Activated naive CD8-positive, alpha-beta T cell treated with anti-CD3 and anti-CD28 coated beads, Interleukin-2, amount 10 ng/mL, durations not matched to agents 7 days and 5 days (primary cell): ENCODE data around the gene MED19. TPM values are rescaled to one million over a fixed set of nuclear protein-coding genes. Genes with fewer than 3 reads are reported as not detected.
A peak's percentile ranks its signal among the peaks of the same experiment; 100 is the strongest.
"Not testable (repeated sequence)": the region's sequence is repeated elsewhere in the genome, so short reads cannot be mapped to it uniquely, and the experiment has no call there.

ENCODE experiments used
- ATAC-seq: fragments of 150-1000 bp; cut with Tn5 transposase; one replicate; pipeline ENCODE4 v1.10.0; 2021; ENCODE audit warnings: low read depth, moderate library complexity
- POLR2A ChIA-PET: fragments of 350-600 bp; sonication (Branson Sonifier 250); formaldehyde crosslinking; loops from one replicate; lab custom pipeline; 2021; ENCODE audit warnings: antibody characterized with exemption; lab: Charles Lee
- DNase-seq: peaks from one replicate; pipeline ENCODE4 v3.0.0; 2021
- H3K27ac Mint-ChIP-seq: one replicate; pipeline ENCODE4 v1.8.0; 2022; ENCODE audit warnings: mild to moderate bottlenecking, mixed read lengths
- H3K27me3 Mint-ChIP-seq: one replicate; pipeline ENCODE4 v1.8.0; 2022; ENCODE audit warnings: mild to moderate bottlenecking, moderate library complexity, mixed read lengths
- H3K36me3 Mint-ChIP-seq: one replicate; pipeline ENCODE4 v1.8.0; 2021; ENCODE audit warnings: mild to moderate bottlenecking, mixed read lengths
- H3K4me1 Mint-ChIP-seq: one replicate; pipeline ENCODE4 v1.8.0; 2021; ENCODE audit warnings: mixed read lengths
- H3K4me3 Mint-ChIP-seq: one replicate; pipeline ENCODE4 v1.8.0; 2022; ENCODE audit warnings: mild to moderate bottlenecking, moderate library complexity, mixed read lengths
- H3K9me3 Mint-ChIP-seq: one replicate; pipeline ENCODE4 v1.8.0; 2021; ENCODE audit warnings: mixed read lengths
- total RNA-seq, 2 experiments: library from RNA; stranded (reverse); gene quantifications; one replicate each; pipeline ENCODE4 v1.2.3, GENCODE V29; 2021

The MED19 gene
- total RNA-seq, 2 experiments from 2014 or later = 13.1 to 14.0 TPM

DNA sequence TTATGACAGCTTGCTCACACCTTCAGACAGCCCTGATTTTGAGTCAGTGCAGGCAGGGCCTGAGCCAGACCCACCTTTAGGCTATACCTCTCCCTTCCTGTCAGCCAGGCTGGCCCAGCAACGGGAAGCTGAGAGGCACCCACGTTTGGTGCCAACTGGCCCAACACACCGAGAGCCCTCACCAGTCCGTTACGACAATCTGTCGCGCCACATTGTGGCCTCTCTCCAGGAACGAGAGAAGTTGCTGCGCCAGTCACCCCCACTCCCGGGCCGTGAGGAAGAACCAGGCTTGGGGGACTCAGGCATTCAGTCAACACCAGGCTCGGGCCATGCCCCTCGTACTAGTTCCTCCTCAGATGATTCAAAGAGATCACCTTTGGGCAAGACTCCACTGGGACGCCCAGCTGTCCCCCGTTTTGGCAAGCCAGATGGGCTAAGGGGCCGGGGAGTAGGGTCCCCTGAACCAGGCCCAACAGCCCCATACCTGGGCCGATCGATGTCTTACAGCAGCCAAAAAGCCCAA lies 13.1 kb downstream of the MED19 start:
- H3K27me3 Mint-ChIP-seq = no peaks in the 10 kb centered on the region
- H3K9me3 Mint-ChIP-seq = no peaks in the 10 kb centered on the region
- H3K27ac Mint-ChIP-seq = no peak overlapping the region
- ATAC-seq (no peak), DNase-seq (no peak)
- peaks cover 27% of the 10 kb centered on the region for H3K36me3 Mint-ChIP-seq
- POLR2A ChIA-PET = interaction anchor here (1.3 kb wide), 1 partner anchor 13 kb away, joined by 5 read pairs; the partner anchor contains the start of genes MED19 and TMX2
- no peaks in the 10 kb centered on the region for H3K4me1 Mint-ChIP-seq
- no peak overlapping the region for H3K4me3 Mint-ChIP-seq

DNA sequence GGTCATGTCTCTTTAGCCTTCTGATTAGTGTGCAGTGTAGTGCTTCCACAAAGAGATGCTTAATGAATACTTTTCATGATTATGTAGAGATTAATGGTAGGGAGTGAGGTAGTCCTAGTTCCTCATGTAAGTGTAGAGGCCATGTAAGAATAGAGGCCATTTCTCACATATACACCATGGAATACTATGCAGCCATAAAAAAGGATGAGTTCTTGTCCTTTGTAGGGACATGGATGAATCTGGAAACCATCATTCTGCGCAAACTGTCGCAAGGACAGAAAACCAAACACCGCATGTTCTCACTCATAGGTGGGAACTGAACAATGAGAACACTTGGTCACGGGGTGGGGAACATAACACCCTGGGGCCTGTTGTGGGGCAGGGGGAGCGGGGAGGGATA lies 21.5 kb downstream of the MED19 start:
- DNase-seq, H3K4me1 Mint-ChIP-seq, ATAC-seq, H3K27me3 Mint-ChIP-seq, H3K4me3 Mint-ChIP-seq, POLR2A ChIA-PET, H3K9me3 Mint-ChIP-seq, H3K27ac Mint-ChIP-seq: not testable (repeated sequence)
- H3K36me3 Mint-ChIP-seq = peaks cover 30% of the 10 kb centered on the region

DNA sequence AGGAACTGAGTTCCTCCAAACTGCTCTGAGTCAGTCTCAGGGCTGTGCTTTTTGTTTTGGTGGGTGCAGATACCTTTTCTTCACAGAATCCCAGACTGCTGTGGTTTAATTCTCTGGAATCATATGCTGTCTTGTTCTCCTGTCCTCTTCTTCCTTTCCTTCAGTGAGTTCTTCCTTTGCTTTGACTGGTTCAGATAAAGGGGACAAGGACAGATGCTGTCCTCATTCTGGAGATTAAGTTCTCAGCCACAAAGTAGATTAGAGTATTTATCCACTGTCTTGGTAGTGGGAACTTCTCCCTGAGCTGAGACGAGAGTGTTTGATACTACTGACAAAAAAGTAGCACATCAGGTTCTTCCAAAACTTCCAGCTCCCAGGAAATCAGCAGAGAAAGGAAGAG lies 30.8 kb downstream of the MED19 start:
- Mint-ChIP-seq H3K27me3 (no peaks in the 10 kb centered on the region), H3K27ac (no peak overlapping the region), H3K9me3 (no peaks in the 10 kb centered on the region), H3K36me3 (peaks cover 37% of the 10 kb centered on the region), H3K4me3 (no peak overlapping the region), H3K4me1 (peaks cover 31% of the 10 kb centered on the region)
- ATAC-seq (no peak), DNase-seq (no peak)
- POLR2A ChIA-PET = no interaction called here

DNA sequence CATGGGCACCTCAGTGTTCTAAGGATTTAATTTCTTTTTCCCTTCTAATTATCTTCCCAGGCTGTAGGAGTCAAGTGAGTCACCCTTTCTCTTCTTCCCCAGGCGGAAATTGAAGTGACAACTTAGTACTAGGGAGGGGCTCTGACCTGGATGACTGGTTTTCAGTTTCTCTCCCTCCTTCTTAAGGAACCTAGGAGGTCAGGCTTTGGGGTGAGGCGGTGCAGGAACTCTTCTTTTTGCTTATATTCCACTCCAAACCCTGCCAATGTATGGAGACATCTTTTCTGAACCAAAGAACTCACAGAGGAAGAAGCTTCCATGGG lies 31.5 kb downstream of the MED19 start:
- Mint-ChIP-seq H3K9me3 (no peaks in the 10 kb centered on the region), H3K27me3 (no peaks in the 10 kb centered on the region), H3K4me1 (peaks cover 38% of the 10 kb centered on the region), H3K36me3 (peaks cover 37% of the 10 kb centered on the region), H3K4me3 (peak overlapping the region; percentile 2), H3K27ac (peak overlapping the region; percentile 23)
- ATAC-seq (no peak), DNase-seq (no peak)
- POLR2A ChIA-PET = no interaction called here

DNA sequence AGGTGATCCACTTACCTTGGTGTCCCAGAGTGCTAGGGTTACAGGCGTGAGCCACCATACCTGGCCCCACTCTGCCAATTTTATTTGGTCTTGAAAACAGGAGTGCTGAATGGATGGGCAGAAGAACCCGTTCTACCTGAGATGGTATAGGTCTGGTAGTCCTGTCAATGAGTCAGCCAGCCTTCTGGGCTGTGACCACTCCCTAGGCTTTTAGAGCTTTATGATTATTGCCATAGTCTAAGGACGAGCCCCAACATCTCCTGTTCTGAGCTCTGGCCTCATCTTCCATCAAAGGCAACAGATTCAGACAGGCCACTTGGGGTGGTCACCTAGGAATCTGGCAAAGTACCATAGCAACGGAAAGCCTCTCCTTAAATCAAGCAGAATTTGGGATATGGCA lies 32.6 kb downstream of the MED19 start:
- H3K27ac Mint-ChIP-seq = no peak overlapping the region
- DNase-seq = no peak
- H3K4me1 Mint-ChIP-seq = peaks cover 42% of the 10 kb centered on the region
- H3K4me3 Mint-ChIP-seq = no peak overlapping the region
- ATAC-seq = no peak
- H3K27me3 Mint-ChIP-seq = no peaks in the 10 kb centered on the region
- H3K9me3 Mint-ChIP-seq = no peaks in the 10 kb centered on the region
- POLR2A ChIA-PET = interaction anchor here (0.9 to 1.1 kb wide), 2 partner anchors 11 to 18 kb away, joined by 3 to 4 read pairs; no protein-coding TSS in a partner anchor
- peaks cover 38% of the 10 kb centered on the region for H3K36me3 Mint-ChIP-seq

DNA sequence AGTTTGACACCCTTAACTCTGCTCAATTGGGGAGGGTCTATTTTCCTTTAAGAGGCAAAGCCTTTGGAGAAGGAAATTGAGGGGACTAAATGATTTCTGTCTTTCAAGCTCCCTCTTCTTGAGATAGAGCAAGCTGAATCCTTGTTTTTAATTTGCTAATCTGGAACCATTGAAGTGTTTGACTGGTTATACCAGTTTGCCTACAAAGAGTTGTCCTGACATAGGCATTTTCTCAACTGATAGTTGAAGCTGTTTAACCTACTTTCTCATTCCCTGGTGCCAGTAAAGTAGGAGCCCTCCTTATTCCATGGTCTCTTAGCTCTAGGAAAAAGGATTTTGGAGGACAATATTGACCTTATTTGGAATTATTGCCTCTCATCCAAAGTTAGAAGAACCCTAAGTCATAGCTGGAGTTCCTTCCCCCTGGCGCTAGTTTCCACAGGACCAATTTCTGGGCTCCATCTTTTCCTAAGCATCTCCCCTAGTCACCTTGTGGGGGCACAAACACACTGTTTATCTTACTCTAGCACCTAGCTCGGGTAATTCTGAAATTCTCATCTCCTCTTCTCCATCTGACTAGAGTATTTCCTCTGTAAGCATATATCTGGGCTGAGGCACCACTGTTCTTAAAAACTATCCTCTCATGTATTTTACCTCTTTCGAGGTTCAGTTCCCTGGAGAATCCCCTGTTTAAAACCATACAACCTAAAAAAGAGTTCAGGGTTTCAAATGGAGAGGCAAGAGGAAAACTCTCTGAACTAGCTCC lies 36.7 kb downstream of the MED19 start:
- Mint-ChIP-seq H3K4me3 (no peak overlapping the region), H3K9me3 (no peaks in the 10 kb centered on the region), H3K27me3 (no peaks in the 10 kb centered on the region), H3K36me3 (peaks cover 36% of the 10 kb centered on the region), H3K4me1 (peaks cover 53% of the 10 kb centered on the region), H3K27ac (no peak overlapping the region)
- POLR2A ChIA-PET = interaction anchor here (1.0 kb wide), 1 partner anchor 66 kb away, joined by 3 read pairs; the partner anchor contains the start of gene SELENOH
- no peak for DNase-seq
- ATAC-seq = no peak

DNA sequence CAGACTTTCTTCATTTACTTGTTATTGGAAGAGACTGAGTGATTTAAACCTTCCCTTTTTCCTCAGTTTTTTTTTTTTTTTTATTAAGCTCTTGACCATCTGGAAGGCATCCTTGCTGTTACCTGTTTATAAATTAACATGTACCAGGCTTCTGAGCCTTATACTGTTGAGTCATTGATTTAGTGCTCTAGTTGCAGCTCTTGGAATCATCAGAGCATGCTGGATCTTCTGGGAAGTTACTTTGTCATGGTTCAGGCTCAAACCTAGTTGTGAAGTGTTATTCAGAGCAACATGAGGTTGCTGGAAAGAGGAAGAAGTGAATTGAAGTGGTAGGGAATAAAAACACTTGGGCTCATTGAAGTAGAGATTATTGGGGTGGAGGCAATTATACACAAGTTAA lies 37.8 kb downstream of the MED19 start:
- ATAC-seq = no peak
- peaks cover 37% of the 10 kb centered on the region for H3K36me3 Mint-ChIP-seq
- H3K4me3 Mint-ChIP-seq = no peak overlapping the region
- H3K27ac Mint-ChIP-seq = no peak overlapping the region
- no peak for DNase-seq
- no peaks in the 10 kb centered on the region for H3K27me3 Mint-ChIP-seq
- POLR2A ChIA-PET = no interaction called here
- peaks cover 58% of the 10 kb centered on the region for H3K4me1 Mint-ChIP-seq
- no peaks in the 10 kb centered on the region for H3K9me3 Mint-ChIP-seq

DNA sequence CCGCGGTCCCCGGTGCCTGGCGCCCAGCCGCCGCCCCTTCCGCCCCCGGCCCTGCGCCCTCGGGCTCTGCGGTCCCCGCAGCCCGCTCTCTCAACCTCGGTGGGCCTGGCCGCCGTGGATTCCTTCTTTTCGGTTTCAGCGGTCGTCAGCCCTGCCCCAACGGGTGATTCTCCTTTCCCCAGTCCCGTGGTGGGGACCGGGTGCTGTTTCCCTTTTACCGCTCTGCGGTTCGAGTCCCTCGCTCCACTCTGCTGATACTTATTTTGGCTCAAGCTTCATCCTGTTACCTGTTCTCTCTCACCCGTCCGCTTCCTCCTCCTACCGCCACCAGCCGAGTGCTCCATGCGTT lies 43.6 kb downstream of the MED19 start:
- Mint-ChIP-seq H3K4me1 (peaks cover 41% of the 10 kb centered on the region), H3K9me3 (no peaks in the 10 kb centered on the region), H3K36me3 (peaks cover 15% of the 10 kb centered on the region), H3K27me3 (no peaks in the 10 kb centered on the region), H3K27ac (peak overlapping the region; percentile 96), H3K4me3 (peak overlapping the region; percentile 98)
- ATAC-seq = peak; percentile 2
- POLR2A ChIA-PET = interaction anchor here (0.5 to 2.9 kb wide), 3 partner anchors 10 to 73 kb away, joined by 3 to 15 read pairs (median 3); partner anchors contain the start of gene SELENOH
- no peak for DNase-seq

DNA sequence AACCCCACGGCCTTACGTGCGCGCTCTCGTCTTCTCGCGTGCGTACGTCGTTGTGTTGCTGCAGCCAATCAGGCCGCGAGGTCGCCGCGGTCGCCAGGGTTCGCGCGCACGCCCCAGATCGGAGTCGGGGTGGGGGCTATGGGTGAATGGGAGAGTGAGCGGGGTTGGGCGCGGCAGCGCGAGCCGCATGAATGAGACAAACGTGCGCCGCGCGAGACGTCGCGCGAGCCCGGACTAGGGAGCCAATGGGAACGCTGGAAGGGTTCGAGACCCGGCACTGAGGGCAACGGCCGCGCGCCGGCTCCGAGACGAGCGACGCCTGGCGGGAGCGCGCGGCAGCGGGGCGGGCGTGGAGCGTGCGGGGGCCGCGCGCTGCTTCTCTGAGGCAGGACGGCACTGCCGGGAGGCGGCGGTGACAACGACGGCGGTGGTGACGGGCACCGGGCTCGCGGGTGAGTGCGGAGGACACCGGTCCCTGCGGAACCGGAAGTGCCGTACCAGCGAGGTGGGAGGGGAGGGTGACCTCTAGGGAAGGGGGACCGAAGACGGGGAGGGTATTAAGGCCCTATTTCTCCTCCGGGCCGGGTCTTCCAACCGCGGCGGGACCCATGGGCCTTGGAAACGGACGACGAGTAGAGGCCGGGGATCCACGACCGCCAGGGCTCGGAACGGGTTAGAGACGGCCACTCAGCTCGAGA lies 44.1 kb downstream of the MED19 start, which contains the start of gene ZDHHC5:
Gene ZDHHC5, plus strand, starts transcription at position 379 of the 698 bp plus-strand sequence. CDS start 4,977 bp downstream, outside the sequence.
- peak; percentile 90 for ATAC-seq
- Mint-ChIP-seq H3K9me3 (no peaks in the 10 kb centered on the region), H3K27me3 (no peaks in the 10 kb centered on the region), H3K27ac (peak within 1 kb of the TSS; percentile 96), H3K4me3 (peak within 1 kb of the TSS; percentile 98), H3K36me3 (peaks cover 10% of the 10 kb centered on the region), H3K4me1 (peaks cover 35% of the 10 kb centered on the region)
- POLR2A ChIA-PET = interaction anchor here (0.5 to 2.9 kb wide), 7 partner anchors 10 to 132 kb away, joined by 3 to 15 read pairs (median 5); partner anchors contain the start of genes CLP1 and SELENOH
- peak; percentile 99 for DNase-seq

DNA sequence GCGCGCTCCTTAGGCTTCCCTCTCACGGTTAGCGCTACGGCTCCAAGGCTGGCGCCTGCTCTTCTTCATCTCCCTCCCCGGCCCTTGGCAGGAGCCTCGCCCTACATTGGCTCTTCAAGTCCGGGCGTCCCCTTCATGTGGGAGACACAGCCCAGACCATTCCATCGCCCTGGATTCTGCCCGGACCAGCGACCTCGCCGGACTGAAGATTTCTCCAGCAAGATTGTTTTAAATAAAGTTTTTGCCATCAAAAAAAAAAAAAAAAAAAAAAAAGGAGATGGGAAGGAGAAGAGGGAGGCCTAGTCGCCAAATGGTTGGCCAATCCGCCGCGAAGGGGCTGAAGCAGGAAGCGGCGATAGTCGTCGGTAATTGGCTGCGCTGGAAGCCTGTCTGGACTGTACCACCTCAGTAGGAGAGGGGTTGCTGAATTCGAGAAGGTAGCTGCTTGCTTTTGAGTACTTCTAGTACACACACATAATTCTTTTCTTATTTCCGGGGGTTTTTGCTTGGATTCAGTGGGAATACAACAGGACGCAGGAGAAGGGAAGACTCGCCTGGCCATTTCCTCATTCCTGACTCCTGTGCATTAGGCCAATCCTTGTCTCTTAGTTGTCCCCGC lies 44.8 kb downstream of the MED19 start:
- no peaks in the 10 kb centered on the region for H3K27me3 Mint-ChIP-seq
- DNase-seq (peak; percentile 83), ATAC-seq (peak; percentile 73)
- H3K4me3 Mint-ChIP-seq = peak overlapping the region; percentile 98
- H3K27ac Mint-ChIP-seq = peak overlapping the region; percentile 96
- peaks cover 31% of the 10 kb centered on the region for H3K4me1 Mint-ChIP-seq
- H3K9me3 Mint-ChIP-seq = no peaks in the 10 kb centered on the region
- POLR2A ChIA-PET = interaction anchor here (0.5 to 2.9 kb wide), 8 partner anchors 9 to 133 kb away, joined by 3 to 15 read pairs (median 6); partner anchors contain the start of genes CLP1, MED19, SELENOH and TMX2
- H3K36me3 Mint-ChIP-seq = peaks cover 6% of the 10 kb centered on the region

DNA sequence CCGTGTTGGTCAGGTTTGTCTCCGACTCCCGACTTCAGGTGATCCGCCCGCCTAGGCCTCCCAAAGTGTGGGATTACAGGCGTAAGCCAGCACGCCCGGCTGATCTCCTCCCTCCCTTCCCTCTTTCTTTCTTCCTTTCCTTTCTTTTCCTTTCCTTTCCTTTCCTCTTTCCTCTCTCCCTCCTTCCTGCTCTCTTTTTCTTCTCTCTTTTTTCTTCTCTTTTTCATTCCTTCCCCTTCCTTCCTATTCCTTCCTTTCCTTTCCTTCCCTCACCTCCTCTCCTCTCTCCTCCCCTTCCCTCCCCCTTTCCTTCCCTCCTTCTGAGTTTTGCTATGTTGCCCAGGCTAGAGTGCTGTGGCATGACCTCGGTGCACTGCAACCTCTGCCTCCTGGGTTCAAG lies 48.0 kb downstream of the MED19 start:
- H3K9me3 Mint-ChIP-seq = no peaks in the 10 kb centered on the region
- peaks cover 7% of the 10 kb centered on the region for H3K36me3 Mint-ChIP-seq
- no peak overlapping the region for H3K4me3 Mint-ChIP-seq
- POLR2A ChIA-PET = interaction anchor here (0.7 kb wide), 1 partner anchor 218 kb away, joined by 3 read pairs; no protein-coding TSS in a partner anchor
- no peaks in the 10 kb centered on the region for H3K27me3 Mint-ChIP-seq
- H3K4me1 Mint-ChIP-seq = peaks cover 11% of the 10 kb centered on the region
- ATAC-seq = no peak
- no peak overlapping the region for H3K27ac Mint-ChIP-seq
- no peak for DNase-seq

DNA sequence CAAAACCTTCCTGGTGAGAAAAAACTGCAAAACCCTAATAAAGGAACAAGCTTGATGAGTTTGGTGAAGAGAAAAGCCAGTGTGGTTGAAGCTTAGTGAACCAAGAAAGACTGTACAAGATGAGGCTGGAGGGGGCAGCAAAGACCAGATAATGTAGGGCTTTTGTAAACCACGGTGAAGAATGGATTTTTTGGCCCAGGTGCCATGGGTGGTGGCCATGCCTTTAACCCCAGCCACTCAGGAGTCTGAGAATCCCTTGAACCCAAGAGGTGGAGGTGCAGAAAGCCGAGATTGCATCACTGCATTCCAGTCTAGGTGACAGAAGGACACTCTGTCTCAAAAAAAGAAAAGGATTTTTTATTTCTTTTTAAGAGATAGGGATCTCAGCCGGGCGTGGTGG lies 49.1 kb downstream of the MED19 start:
- DNase-seq = no peak
- H3K4me3 Mint-ChIP-seq = no peak overlapping the region
- H3K9me3 Mint-ChIP-seq = no peaks in the 10 kb centered on the region
- POLR2A ChIA-PET = no interaction called here
- ATAC-seq = no peak
- peaks cover 9% of the 10 kb centered on the region for H3K36me3 Mint-ChIP-seq
- no peaks in the 10 kb centered on the region for H3K27me3 Mint-ChIP-seq
- no peak overlapping the region for H3K27ac Mint-ChIP-seq
- peaks cover 16% of the 10 kb centered on the region for H3K4me1 Mint-ChIP-seq

DNA sequence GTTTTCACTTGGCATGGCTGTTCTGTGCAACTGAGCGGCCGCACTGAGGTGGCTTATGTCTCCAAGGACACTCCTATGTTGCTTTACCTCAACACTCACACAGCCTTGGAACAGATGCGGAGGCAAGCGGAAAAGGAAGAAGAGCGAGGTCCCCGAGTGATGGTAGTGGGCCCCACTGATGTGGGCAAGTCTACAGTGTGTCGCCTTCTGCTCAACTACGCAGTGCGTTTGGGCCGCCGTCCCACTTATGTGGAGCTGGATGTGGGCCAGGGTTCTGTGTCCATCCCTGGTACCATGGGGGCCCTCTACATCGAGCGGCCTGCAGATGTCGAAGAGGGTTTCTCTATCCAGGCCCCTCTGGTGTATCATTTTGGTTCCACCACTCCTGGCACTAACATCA lies 52.3 kb downstream of the MED19 start:
- POLR2A ChIA-PET = no interaction called here
- H3K36me3 Mint-ChIP-seq = peaks cover 11% of the 10 kb centered on the region
- H3K27ac Mint-ChIP-seq = no peak overlapping the region
- H3K27me3 Mint-ChIP-seq = no peaks in the 10 kb centered on the region
- no peak overlapping the region for H3K4me3 Mint-ChIP-seq
- peaks cover 19% of the 10 kb centered on the region for H3K4me1 Mint-ChIP-seq
- ATAC-seq (no peak), DNase-seq (no peak)
- no peaks in the 10 kb centered on the region for H3K9me3 Mint-ChIP-seq
